ENCODE results near the gene RND2. TPM values are rescaled to one million over a fixed set of nuclear protein-coding genes. Genes with fewer than 3 reads are reported as not detected.
"Not testable (repeated sequence)": the region's sequence is repeated elsewhere in the genome, so short reads cannot be mapped to it uniquely, and the experiment has no call there.

Gene RND2
- total and polyA plus RNA-seq, 2 of the 4 experiments (the other 2 are of a cell fraction): 1.1 to 1.9 TPM

GRCh38 chr17:42975265-42975664 lies 49.8 kb upstream of the RND2 start:
- ATAC-seq (ENCODE audit: low read depth): no peak
- ChIA-PET POLR2A (ENCODE audit: unreplicated experiment) (no interaction called here), CTCF (no interaction called here)
- no peaks in the 10 kb centered on the region for H3K36me3 ChIP-seq (ENCODE audit: control insufficient read depth, insufficient read depth, low read length)
- DNase-seq: no peak
- H3K23ac ChIP-seq (ENCODE audit: low read depth, low read length): no peak overlapping the region
- no peaks in the 10 kb centered on the region for H3K27me3 ChIP-seq (ENCODE audit: control insufficient read depth, insufficient read depth, low read length)
- intact Hi-C loops (cut with micrococcal nuclease): no loop called here
- H2BK120ac ChIP-seq (ENCODE audit: low read depth, low read length): no peak overlapping the region
- H3K4me2 ChIP-seq (ENCODE audit: low read depth, low read length): no peak overlapping the region
- TF ChIP-seq RCOR1 (IDR thresholded peaks at IDR 0.05; ENCODE audit: insufficient replicate concordance, low read length) (no peak), RFX5 (IDR thresholded peaks at IDR 0.05; ENCODE audit: low read depth, low read length) (no peak), CHD1 (IDR thresholded peaks at IDR 0.05; ENCODE audit: low read depth, low read length) (no peak), SMC3 (IDR thresholded peaks at IDR 0.05; ENCODE audit: low read depth, low read length) (no peak), NFE2L2 (IDR thresholded peaks at IDR 0.05; ENCODE audit: low read depth, low read length) (no peak), FOS (IDR thresholded peaks at IDR 0.05; ENCODE audit: low read depth, low read length) (no peak), RAD21 (IDR thresholded peaks at IDR 0.05; ENCODE audit: low read length) (no peak), MXI1 (IDR thresholded peaks at IDR 0.05; ENCODE audit: borderline replicate concordance, low read depth, low read length) (no peak), BHLHE40 (IDR thresholded peaks at IDR 0.05; ENCODE audit: low read depth, low read length) (no peak), POLR2A (IDR thresholded peaks at IDR 0.05; ENCODE audit: low read depth, low read length) (no peak)
- H4K20me1 ChIP-seq (ENCODE audit: insufficient read depth, low read length): no peaks in the 10 kb centered on the region
- no peak overlapping the region for H4K5ac ChIP-seq (ENCODE audit: low read depth, low read length)
- H2AFZ ChIP-seq (replicated peaks; ENCODE audit: low read length, poor library complexity): no peak overlapping the region
- in situ Hi-C loops (cut with MboI; ENCODE audit: low sequenced_read_pairs): loop anchor here (25.0 kb wide), 1 partner anchor 387 kb away; no protein-coding TSS in a partner anchor
- peaks cover 6% of the 10 kb centered on the region for H3K4me1 ChIP-seq (ENCODE audit: control insufficient read depth, insufficient read depth, low read length)
- WGBS, 2 experiments (ENCODE audit: extremely low coverage in 2 of 2, insufficient read length in 1 of 2): no CpG with 5 or more reads among the region's 2 CpGs
- H4K8ac ChIP-seq (ENCODE audit: low read depth in 2 of 2, low read length in 2 of 2): no peak overlapping the region
- no peak overlapping the region for H3K27ac ChIP-seq (ENCODE audit: insufficient read depth, low read length)
- H3K9me3 ChIP-seq (ENCODE audit: control insufficient read depth, insufficient read depth, low read length): no peaks in the 10 kb centered on the region
- H3K79me1 ChIP-seq (ENCODE audit: low read depth in 1 of 2, low read length in 2 of 2): peaks cover 0 to 12% of the 10 kb centered on the region in 2 experiments; a peak in 2 of 4 replicates
- no peak overlapping the region for H2BK5ac ChIP-seq (ENCODE audit: low read depth, low read length, poor library complexity, severe bottlenecking)
- H3K4ac ChIP-seq (ENCODE audit: low read depth, low read length): no peak overlapping the region
- H2AK5ac ChIP-seq (ENCODE audit: low read depth, low read length): no peak overlapping the region
- H3K14ac ChIP-seq (replicated peaks; ENCODE audit: low read depth, low read length): no peak overlapping the region
- no peak overlapping the region for H2AK9ac ChIP-seq (replicated peaks; ENCODE audit: low read depth, low read length, poor library complexity)
- no peak overlapping the region for H3K18ac ChIP-seq (ENCODE audit: low read depth, low read length)
- H4K91ac ChIP-seq (ENCODE audit: insufficient read depth, low read depth, low read length): no peak overlapping the region
- peaks cover 10% of the 10 kb centered on the region for H3K9me1 ChIP-seq (ENCODE audit: insufficient read depth, low read length)
- H2BK15ac ChIP-seq (ENCODE audit: low read depth, low read length): no peak overlapping the region
- H3K56ac ChIP-seq (ENCODE audit: extremely low read depth, insufficient read depth, low read length): no peak overlapping the region
- no TSS peak for BruUV-seq (replicated peaks)
- no peak overlapping the region for H3K4me3 ChIP-seq (ENCODE audit: insufficient read depth, low read depth, low read length)
- no peak overlapping the region for H2BK20ac ChIP-seq (ENCODE audit: low read depth, low read length)
- dilution Hi-C loops (cut with HindIII; ENCODE audit: low sequenced_read_pairs, unreplicated experiment): no loop called here
- H3K9ac ChIP-seq (ENCODE audit: low read depth, low read length): no peak overlapping the region

GRCh38 chr17:42975701-42976100 lies 49.3 kb upstream of the RND2 start:
- CTCF ChIA-PET: interaction anchor here (0.7 kb wide), 1 partner anchor 38 kb away, joined by 3 read pairs; no protein-coding TSS in a partner anchor
- BruUV-seq (replicated peaks); H3K27me3 ChIP-seq (ENCODE audit: control insufficient read depth, insufficient read depth, low read length); H2AK5ac ChIP-seq (ENCODE audit: low read depth, low read length); H3K36me3 ChIP-seq (ENCODE audit: control insufficient read depth, insufficient read depth, low read length); H2AK9ac ChIP-seq (replicated peaks; ENCODE audit: low read depth, low read length, poor library complexity); dilution Hi-C loops (cut with HindIII; ENCODE audit: low sequenced_read_pairs, unreplicated experiment); H4K8ac ChIP-seq (ENCODE audit: low read depth in 2 of 2, low read length in 2 of 2); H2AFZ ChIP-seq (replicated peaks; ENCODE audit: low read length, poor library complexity); H3K27ac ChIP-seq (ENCODE audit: insufficient read depth, low read length); intact Hi-C loops (cut with micrococcal nuclease); H3K9ac ChIP-seq (ENCODE audit: low read depth, low read length); H3K4me3 ChIP-seq (ENCODE audit: insufficient read depth, low read depth, low read length); H3K4ac ChIP-seq (ENCODE audit: low read depth, low read length); POLR2A ChIA-PET (ENCODE audit: unreplicated experiment); H4K20me1 ChIP-seq (ENCODE audit: insufficient read depth, low read length); H3K18ac ChIP-seq (ENCODE audit: low read depth, low read length); H3K23ac ChIP-seq (ENCODE audit: low read depth, low read length); H3K56ac ChIP-seq (ENCODE audit: extremely low read depth, insufficient read depth, low read length); H2BK20ac ChIP-seq (ENCODE audit: low read depth, low read length); ATAC-seq (ENCODE audit: low read depth); H3K4me1 ChIP-seq (ENCODE audit: control insufficient read depth, insufficient read depth, low read length); H4K91ac ChIP-seq (ENCODE audit: insufficient read depth, low read depth, low read length); H3K4me2 ChIP-seq (ENCODE audit: low read depth, low read length); H2BK5ac ChIP-seq (ENCODE audit: low read depth, low read length, poor library complexity, severe bottlenecking); DNase-seq; H4K5ac ChIP-seq (ENCODE audit: low read depth, low read length); H3K14ac ChIP-seq (replicated peaks; ENCODE audit: low read depth, low read length); H2BK120ac ChIP-seq (ENCODE audit: low read depth, low read length); H2BK15ac ChIP-seq (ENCODE audit: low read depth, low read length); H3K9me3 ChIP-seq (ENCODE audit: control insufficient read depth, insufficient read depth, low read length): not testable (repeated sequence)
- in situ Hi-C loops (cut with MboI; ENCODE audit: low sequenced_read_pairs): loop anchor here (25.0 kb wide), 1 partner anchor 387 kb away; no protein-coding TSS in a partner anchor
- Histone ChIP-seq H3K9me1 (ENCODE audit: insufficient read depth, low read length) (peaks cover 10% of the 10 kb centered on the region), H3K79me1 (ENCODE audit: low read depth in 1 of 2, low read length in 2 of 2) (peaks cover 0 to 13% of the 10 kb centered on the region in 2 experiments; a peak in 2 of 4 replicates)
- WGBS, 2 experiments (ENCODE audit: extremely low coverage in 2 of 2, insufficient read length in 1 of 2): 87% methylated on average over 3 of the region's 16 CpGs; no CpG with 5 or more reads in 1 of the 2 experiments

Data from IMR-90 (cell line).